GM12878 (cell line): Measurements from ENCODE around the gene OVOL1. TPM values are rescaled to one million over a fixed set of nuclear protein-coding genes. Genes with fewer than 3 reads are reported as not detected.

Experiments used
- ATAC-seq: fragments of 200-7000 bp; cut with Tn5 transposase; 3 replicates; pipeline ENCODE4 v1.9.1; 2020; ENCODE audit warnings: mild to moderate bottlenecking, moderate library complexity
- BruUV-seq: library from RNA; stranded (reverse); fragments of 400-500 nt; replicated peaks from 2 replicates; lab custom pipeline; 2021; lab: Mats Ljungman, UMichigan
- CTCF ChIA-PET: fragments of 300-600 bp; sonication (Branson Sonifier 250); formaldehyde crosslinking; extraction: SDS; loops from one replicate; lab custom pipeline; 2021; ENCODE audit warnings: inconsistent platforms; lab: Yijun Ruan, JAX
- POLR2A ChIA-PET: fragments of 350-600 bp; formaldehyde crosslinking; extraction: SDS; loops from one replicate; lab custom pipeline; 2021; ENCODE audit warnings: inconsistent platforms; lab: Charles Lee
- RAD21 ChIA-PET: fragments of 300-600 bp; sonication (Branson Sonifier 250); formaldehyde crosslinking; loops from one replicate; lab custom pipeline; 2023; ENCODE audit warnings: antibody characterized with exemption; ENCODE audit not compliant: unreplicated experiment; lab: Charles Lee
- SMC1A ChIA-PET: fragments of 300-600 bp; sonication (Branson Sonifier 250); formaldehyde crosslinking; loops from one replicate; lab custom pipeline; 2023; ENCODE audit not compliant: unreplicated experiment, uncharacterized antibody; lab: Charles Lee
- DNase-seq: peaks from one replicate; pipeline ENCODE4 v3.0.0-alpha.2; 2011; ENCODE audit warnings: low read depth, low spot score
- FAIRE-seq: peaks from 3 replicates; lab custom pipeline; 2011; peaks lifted over from hg19 to GRCh38; lab: Jason Lieb, UNC
- H2AFZ ChIP-seq: 2 replicates; pipeline ENCODE4 v1.6.0; 2011; ENCODE audit warnings: low read depth, low read length, control low read depth; ENCODE audit not compliant: control insufficient read depth
- H3K27ac ChIP-seq: 2 replicates; pipeline ENCODE4 v1.5.1; 2011; ENCODE audit warnings: control low read depth; ENCODE audit not compliant: control insufficient read depth, insufficient read depth
- H3K27me3 ChIP-seq, 2 experiments: replicated peaks in 1 of 2; 2 replicates each; pipeline versions ENCODE4 v1.6.0 to v1.6.1; 2011; ENCODE audit warnings: low read length in 1 of 2; ENCODE audit not compliant: control insufficient read depth in 2 of 2, insufficient read depth in 2 of 2
- H3K36me3 ChIP-seq, 2 experiments: 2 replicates each; pipeline ENCODE4 v1.5.1; 2011; ENCODE audit warnings: low read length in 1 of 2; ENCODE audit not compliant: control insufficient read depth in 2 of 2, insufficient read depth in 2 of 2
- H3K4me1 ChIP-seq: 2 replicates; pipeline ENCODE4 v1.6.1; 2011; ENCODE audit warnings: mild to moderate bottlenecking, low read length, moderate library complexity, mixed read lengths; ENCODE audit not compliant: control insufficient read depth, insufficient read depth
- H3K4me2 ChIP-seq: 2 replicates; pipeline ENCODE4 v1.6.0; 2011; ENCODE audit warnings: control low read depth; ENCODE audit not compliant: control insufficient read depth, insufficient read depth
- H3K4me3 ChIP-seq: fragments of 200-600 bp; sonication (generic); 2 replicates; pipeline ENCODE4 v1.5.1; 2016
- H3K79me2 ChIP-seq: 2 replicates; pipeline ENCODE4 v1.6.0; 2011; ENCODE audit warnings: low read length; ENCODE audit not compliant: control insufficient read depth, insufficient read depth
- H3K9ac ChIP-seq: 2 replicates; pipeline ENCODE4 v1.8.0; 2011; ENCODE audit warnings: low read length, control low read depth, mixed read lengths; ENCODE audit not compliant: control insufficient read depth, insufficient read depth
- H3K9me3 ChIP-seq: replicated peaks from 3 replicates; pipeline ENCODE4 v1.5.1; 2011; ENCODE audit warnings: mild to moderate bottlenecking, low read length; ENCODE audit not compliant: control insufficient read depth, insufficient read depth
- H4K20me1 ChIP-seq: 2 replicates; pipeline ENCODE4 v1.6.0; 2011; ENCODE audit not compliant: control insufficient read depth, insufficient read depth
- ATF7 ChIP-seq: fragments of 450-650 bp; IDR thresholded peaks from 2 replicates; pipeline ENCODE4 v1.6.1; 2016; ENCODE audit warnings: low read depth, mild to moderate bottlenecking
- CBFB ChIP-seq: IDR thresholded peaks from 2 replicates; pipeline ENCODE4 v1.6.1; 2016; ENCODE audit warnings: antibody characterized with exemption, low read depth
- CBX3 ChIP-seq: fragments of 200-600 bp; sonication (generic); IDR thresholded peaks from 2 replicates; pipeline ENCODE4 v1.6.1; 2016; ENCODE audit warnings: low read depth, borderline replicate concordance
- CREB1 ChIP-seq: IDR thresholded peaks from 2 replicates; pipeline ENCODE4 v1.6.1; 2012; ENCODE audit warnings: low read depth, mild to moderate bottlenecking, inconsistent platforms
- HDGF ChIP-seq: fragments of 450-650 bp; IDR thresholded peaks from 2 replicates; pipeline ENCODE4 v1.6.1; 2016; ENCODE audit warnings: antibody characterized with exemption
- IKZF1 ChIP-seq: fragments of 450-650 bp; conservative IDR thresholded peaks from 2 replicates; pipeline ENCODE4 v1.6.1; 2017; ENCODE audit warnings: antibody characterized with exemption, mild to moderate bottlenecking
- JUND ChIP-seq: IDR thresholded peaks from 2 replicates; pipeline ENCODE4 v1.6.1; 2012; ENCODE audit warnings: low read depth, mild to moderate bottlenecking, low read length, improper control_type of control experiment, moderate library complexity
- NFXL1 ChIP-seq: fragments of 450-650 bp; IDR thresholded peaks from 2 replicates; pipeline ENCODE4 v1.6.1; 2017; ENCODE audit warnings: antibody characterized with exemption, mild to moderate bottlenecking, borderline replicate concordance
- NKRF ChIP-seq: fragments of 450-650 bp; conservative IDR thresholded peaks from 2 replicates; pipeline ENCODE4 v1.6.1; 2017; ENCODE audit warnings: mild to moderate bottlenecking, moderate library complexity
- NR2F1 ChIP-seq: fragments of 450-650 bp; conservative IDR thresholded peaks from 2 replicates; pipeline ENCODE4 v1.6.1; 2017; ENCODE audit warnings: mild to moderate bottlenecking
- PAX8 ChIP-seq: fragments of 450-650 bp; IDR thresholded peaks from 2 replicates; pipeline ENCODE4 v1.6.1; 2017; ENCODE audit warnings: mild to moderate bottlenecking, moderate library complexity
- PML ChIP-seq: IDR thresholded peaks from 2 replicates; pipeline ENCODE4 v1.6.1; 2012; ENCODE audit warnings: low read length, inconsistent platforms
- POLR2A ChIP-seq: IDR thresholded peaks from 2 replicates; pipeline ENCODE4 v1.6.1; 2011; ENCODE audit warnings: low read depth, mild to moderate bottlenecking, low read length
- POLR2AphosphoS2 ChIP-seq: IDR thresholded peaks from 2 replicates; pipeline ENCODE4 v1.6.1; 2011; ENCODE audit warnings: low read depth, mild to moderate bottlenecking, low read length, improper control_type of control experiment, moderate library complexity
- SP1 ChIP-seq: IDR thresholded peaks from one replicate; pipeline ENCODE4 v1.6.1; 2011; ENCODE audit warnings: low read depth, low read length
- SREBF1 ChIP-seq: IDR thresholded peaks from 2 replicates; pipeline ENCODE4 v1.6.1; 2012; ENCODE audit warnings: mild to moderate bottlenecking, low read length
- USF1 ChIP-seq: IDR thresholded peaks from 2 replicates; pipeline ENCODE4 v1.6.1; 2011; ENCODE audit warnings: borderline replicate concordance, low read depth, mild to moderate bottlenecking, moderate library complexity, mixed read lengths, low read length; ENCODE audit not compliant: insufficient read depth; ENCODE audit errors: extremely low read length
- ZNF687 ChIP-seq: fragments of 450-650 bp; IDR thresholded peaks from 2 replicates; pipeline ENCODE4 v1.6.1; 2017; ENCODE audit warnings: mild to moderate bottlenecking, moderate library complexity
- WGBS: methylation state at CpG from one replicate; pipeline ENCODE4 v1.1.6; 2016; ENCODE audit warnings: low lambda C conversion rate; ENCODE audit not compliant: insufficient replicate concordance, insufficient coverage; ENCODE audit errors: missing lambda C conversion rate; 5-methylcytosine and 5-hydroxymethylcytosine counted together
- in situ Hi-C: fragments of 300-500 bp; cut with MboI; formaldehyde crosslinking; loops from 9 replicates; pipeline ENCODE4 v1.14.3; 2018; ENCODE audit warnings: mixed read lengths
- intact Hi-C: fragments of 100-400 bp; cut with micrococcal nuclease; formaldehyde crosslinking; loops from one replicate; pipeline ENCODE4 v1.14.2; 2022; ENCODE audit not compliant: unreplicated experiment
- polyA plus RNA-seq, 11 experiments: library from polyadenylated mRNA; depleted of rRNA in 4 of 11; unstranded in 6 of 11; stranded (reverse) in 5 of 11; fragments of >200 nt; fragmentation: Nextera tagmentation in 4 of 11; fragmentation: Illumina TruSeq in 1 of 11; extraction: Ambion mirVana in 4 of 11; extraction: Trizol in 1 of 11; gene quantifications; 1 replicate in 1 of 11; 2 replicates in 10 of 11; pipeline versions ENCODE4 v1.2.1 to v1.2.3, GENCODE V29; 2011 to 2016; ENCODE audit warnings: inconsistent platforms in 2 of 11, missing spikeins in 2 of 11, low read depth in 1 of 11
- total RNA-seq, 4 experiments: library from RNA; depleted of rRNA in 3 of 4; stranded (reverse); fragments of >200 nt in 3 of 4; fragmentation: Illumina TruSeq in 1 of 4; extraction: Trizol in 1 of 4; gene quantifications; 2 replicates each; pipeline versions ENCODE4 v1.2.1 to v1.2.3, GENCODE V29; 2013 to 2021

OVOL1 gene
- total and polyA plus RNA-seq, 10 of the 15 experiments (the other 5 are each of a cell fraction or from before 2014, with no cell fraction given), result 0.04 to 0.96 (median 0.09) TPM; not detected in 7

DNA sequence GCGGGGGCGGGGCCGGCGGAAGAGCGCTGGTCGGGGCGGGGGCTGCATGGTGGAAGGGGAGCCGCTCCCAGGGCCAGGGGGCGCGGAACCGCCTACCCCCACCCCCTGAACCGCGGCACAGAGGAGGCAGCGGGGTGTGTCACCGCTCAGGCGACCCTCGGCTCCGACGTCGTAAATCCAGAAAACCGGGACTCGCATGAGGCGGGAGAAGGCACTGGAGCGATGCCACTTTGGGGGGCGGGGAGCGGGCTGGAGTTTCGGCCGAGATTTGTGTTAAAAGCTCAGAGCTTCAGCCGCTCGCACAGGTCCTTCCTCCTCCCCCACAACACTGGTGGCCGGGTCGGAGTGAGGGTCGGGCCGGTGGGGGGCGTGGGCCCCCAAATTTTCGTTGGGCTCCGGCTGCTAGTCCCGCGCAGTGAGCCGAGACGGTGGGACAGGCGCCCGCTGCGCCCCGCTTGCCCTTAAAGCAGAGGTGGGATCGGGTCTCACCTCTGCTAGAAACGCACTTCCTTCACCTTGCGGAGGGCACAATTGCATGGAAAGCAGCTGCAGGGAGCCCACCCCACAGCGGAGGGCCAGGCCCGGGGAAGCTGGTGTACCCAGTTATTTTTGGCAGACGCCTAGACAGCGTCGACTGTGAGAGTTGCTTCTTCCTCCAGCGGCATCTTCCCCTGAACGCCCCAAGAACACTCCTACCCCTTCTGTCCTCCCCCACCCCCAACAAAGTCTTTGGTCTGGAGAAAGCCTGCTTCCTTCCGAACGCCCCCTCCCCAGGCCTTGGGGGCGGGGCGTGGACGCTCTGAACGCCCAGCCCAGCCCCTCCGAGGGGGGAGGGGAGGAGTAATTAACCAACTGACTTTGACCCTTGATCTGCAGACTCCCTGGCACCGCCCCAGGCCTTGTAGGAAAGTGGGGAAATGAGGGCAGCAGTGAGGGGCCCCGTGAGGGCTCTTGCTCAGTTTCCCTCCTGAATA is 1.1 kb downstream of the OVOL1 start:
- RAD21 ChIA-PET, result interaction anchor here (1.3 to 2.8 kb wide), 4 partner anchors 30 to 150 kb away, joined by 3 to 9 read pairs (median 4); partner anchors contain the start of genes KAT5 and SIPA1
- ATAC-seq, result no peak
- no peak for FAIRE-seq
- TF ChIP-seq NR2F1 (peak; percentile 83), IKZF1 (no peak), ZNF687 (0 out of 2 replicates have a peak, but pooled peaks have one; percentile 13), PAX8 (no peak), CREB1 (no peak), CBFB (no peak), POLR2A (no peak), NKRF (no peak), HDGF (no peak), NFXL1 (no peak), POLR2AphosphoS2 (no peak), PML (no peak), SP1 (no peak), USF1 (no peak), JUND (no peak), SREBF1 (no peak), ATF7 (no peak), CBX3 (no peak)

More for the DNA sequence above, 1.1 kb downstream of the OVOL1 start:
- H4K20me1 ChIP-seq, result no peaks in the 10 kb centered on the region
- intact Hi-C loops, result no loop called here
- H2AFZ ChIP-seq, result no peak overlapping the region
- peak overlapping the region; percentile 69 for H3K4me2 ChIP-seq
- no peak for DNase-seq
- SMC1A ChIA-PET, result interaction anchor here (1.1 kb wide), 1 partner anchor 72 kb away, joined by 3 read pairs; no protein-coding TSS in a partner anchor
- no peaks in the 10 kb centered on the region for H3K79me2 ChIP-seq
- CTCF ChIA-PET, result interaction anchor here (0.6 to 5.9 kb wide), 4 partner anchors 8 to 397 kb away, joined by 3 to 62 read pairs (median 19); partner anchors contain the start of genes AP5B1 and KAT5
- WGBS, result 3% methylated on average over 51 of the region's 64 CpGs
- H3K9me3 ChIP-seq, result no peaks in the 10 kb centered on the region
- peaks cover 35% of the 10 kb centered on the region for H3K4me1 ChIP-seq
- no peaks in the 10 kb centered on the region for H3K36me3 ChIP-seq
- no peak overlapping the region for H3K9ac ChIP-seq
- in situ Hi-C loops, result no loop called here
- H3K27ac ChIP-seq, result no peak overlapping the region
- BruUV-seq, result no TSS peak
- POLR2A ChIA-PET, result interaction anchor here (1.2 to 5.8 kb wide), 3 partner anchors 15 to 103 kb away, joined by 3 to 27 read pairs (median 3); partner anchors contain the start of gene CCDC85B
- H3K27me3 ChIP-seq, result peaks cover 11 to 12% of the 10 kb centered on the region in 2 experiments; a peak in 3 of 4 replicates
- peak overlapping the region; percentile 41; the same call in 1 of the 2 replicates for H3K4me3 ChIP-seq
